Natural killer cell (primary cell): Measurements from ENCODE around the gene PTH2R. TPM values are rescaled to one million over a fixed set of nuclear protein-coding genes. Genes with fewer than 3 reads are reported as not detected.

Source experiments
- ATAC-seq, 3 donors: fragments of 150-1000 bp in 2 of 3; fragments of 200-7000 bp in 1 of 3; cut with Tn5 transposase; 1 replicate in 1 of 3; 2 replicates in 2 of 3; pipeline ENCODE4 v1.10.0; 2021; ENCODE audit warnings: mild to moderate bottlenecking in 2 of 3, moderate library complexity in 2 of 3
- DNase-seq, 2 donors: peaks; one replicate each; pipeline versions ENCODE4 v3.0.0 to v3.0.0-alpha.2; 2013 to 2021; ENCODE audit warnings: mixed read lengths in 1 of 2
- H3K27ac ChIP-seq: one replicate; pipeline ENCODE4 v1.5.1; 2013; ENCODE audit warnings: mild to moderate bottlenecking, low read length
- H3K27me3 ChIP-seq: one replicate; pipeline ENCODE4 v1.6.1; 2013; ENCODE audit warnings: low read length; ENCODE audit not compliant: control insufficient read depth, insufficient read depth
- H3K36me3 ChIP-seq: one replicate; pipeline ENCODE4 v1.6.1; 2013; ENCODE audit warnings: low read length; ENCODE audit not compliant: control insufficient read depth, insufficient read depth
- H3K4me1 ChIP-seq: one replicate; pipeline ENCODE4 v1.6.1; 2013; ENCODE audit warnings: low read length; ENCODE audit not compliant: control insufficient read depth, insufficient read depth
- H3K4me3 ChIP-seq: one replicate; pipeline ENCODE4 v1.5.1; 2013; ENCODE audit warnings: low read length
- H3K9me3 ChIP-seq: one replicate; pipeline ENCODE4 v1.6.1; 2013; ENCODE audit warnings: low read length; ENCODE audit not compliant: control insufficient read depth, insufficient read depth
- H3K27ac Mint-ChIP-seq, 2 donors: one replicate each; pipeline ENCODE4 v1.8.0; 2022; ENCODE audit warnings: mild to moderate bottlenecking in 2 of 2, mixed read lengths in 2 of 2, moderate library complexity in 1 of 2
- H3K27me3 Mint-ChIP-seq, 2 donors: one replicate each; pipeline ENCODE4 v1.8.0; 2022; ENCODE audit warnings: low read depth in 2 of 2, mixed read lengths in 2 of 2
- H3K36me3 Mint-ChIP-seq: one replicate; pipeline ENCODE4 v1.8.0; 2022; ENCODE audit warnings: mixed read lengths
- H3K4me1 Mint-ChIP-seq, 2 donors: one replicate each; pipeline ENCODE4 v1.8.0; 2022; ENCODE audit warnings: mixed read lengths in 2 of 2
- H3K4me3 Mint-ChIP-seq: one replicate; pipeline ENCODE4 v1.8.0; 2022; ENCODE audit warnings: mild to moderate bottlenecking, moderate library complexity, mixed read lengths
- H3K9me3 Mint-ChIP-seq, 2 donors: one replicate each; pipeline ENCODE4 v1.8.0; 2022; ENCODE audit warnings: mixed read lengths in 2 of 2
- CTCF ChIP-seq: fragments of 200-600 bp; IDR thresholded peaks from one replicate; pipeline ENCODE4 v1.8.0; 2022; ENCODE audit warnings: antibody characterized with exemption
- WGBS: methylation state at CpG from one replicate; pipeline ENCODE4 v1.1.7; 2013; ENCODE audit warnings: missing lambda C conversion rate; ENCODE audit not compliant: insufficient coverage; 5-methylcytosine and 5-hydroxymethylcytosine counted together
- intact Hi-C: fragments of 100-400 bp; cut with micrococcal nuclease; formaldehyde crosslinking; loops from one replicate; pipeline ENCODE4 v1.14.2; 2022
- total RNA-seq, 4 donors: library from RNA; stranded (reverse); fragments of 120-200 nt in 1 of 4; gene quantifications; one replicate each; pipeline versions ENCODE4 v1.2.3 to v1.2.4, GENCODE V29; 2013 to 2022

PTH2R gene
- total RNA-seq, 3 donors from 2014 or later (not counting 1 experiment from before 2014, with no cell fraction given) = 0.50 to 0.65 (median 0.61) TPM

DNA sequence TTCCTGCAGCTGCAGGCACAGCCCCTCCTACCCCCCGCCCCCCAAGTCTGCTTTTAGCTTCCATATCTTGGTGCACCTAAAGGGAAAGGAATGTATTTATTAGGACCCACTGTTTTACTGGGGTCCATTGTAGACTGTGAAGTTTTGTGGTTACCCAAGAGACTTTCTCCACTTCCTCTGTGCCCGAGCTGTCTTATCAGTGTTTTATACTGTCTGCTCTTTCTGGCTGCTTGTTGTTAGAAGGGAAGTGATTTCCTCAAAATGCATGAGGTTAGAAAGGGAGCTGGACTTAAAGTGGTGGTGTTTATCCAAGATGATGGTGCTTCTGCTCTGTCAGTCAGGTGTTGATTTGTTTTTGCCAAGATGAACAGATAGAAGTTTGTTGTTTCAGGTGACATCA, 85.0 kb downstream of the PTH2R start:
- no peaks in the 10 kb centered on the region for H3K4me1 Mint-ChIP-seq
- no peak for TF ChIP-seq CTCF
- no peak overlapping the region for H3K4me3 ChIP-seq
- no peaks in the 10 kb centered on the region for H3K27me3 Mint-ChIP-seq
- no peaks in the 10 kb centered on the region for H3K36me3 Mint-ChIP-seq
- no peak overlapping the region for H3K27ac ChIP-seq
- no peak overlapping the region for H3K4me3 Mint-ChIP-seq
- peaks cover 4% of the 10 kb centered on the region for H3K9me3 ChIP-seq
- no peaks in the 10 kb centered on the region for H3K36me3 ChIP-seq
- no peaks in the 10 kb centered on the region for H3K4me1 ChIP-seq
- H3K9me3 Mint-ChIP-seq = no peaks in the 10 kb centered on the region
- H3K27ac Mint-ChIP-seq = no peak overlapping the region
- no peak for ATAC-seq
- DNase-seq = no peak
- no peaks in the 10 kb centered on the region for H3K27me3 ChIP-seq
- WGBS = 8% methylated on average over 1 of the region's 2 CpGs
- intact Hi-C loops = no loop called here

- intact Hi-C loops = no loop called here
- H3K9me3 Mint-ChIP-seq = no peaks in the 10 kb centered on the region
- no peaks in the 10 kb centered on the region for H3K27me3 ChIP-seq
- H3K4me3 ChIP-seq = no peak overlapping the region
- no peaks in the 10 kb centered on the region for H3K4me1 Mint-ChIP-seq
- H3K36me3 ChIP-seq = no peaks in the 10 kb centered on the region
- no peaks in the 10 kb centered on the region for H3K27me3 Mint-ChIP-seq
- no peaks in the 10 kb centered on the region for H3K36me3 Mint-ChIP-seq
- ATAC-seq (no peak), DNase-seq (no peak)
- H3K4me3 Mint-ChIP-seq = no peak overlapping the region
- no peak for TF ChIP-seq CTCF
- H3K27ac Mint-ChIP-seq = no peak overlapping the region
- WGBS = 93% methylated on average over 3 of the region's 3 CpGs
- peaks cover 4% of the 10 kb centered on the region for H3K9me3 ChIP-seq
- H3K4me1 ChIP-seq = no peaks in the 10 kb centered on the region
- H3K27ac ChIP-seq = no peak overlapping the region
Observed at GRCh38 chr2:208492069-208492468, 85.5 kb downstream of the PTH2R start.

- H3K36me3 Mint-ChIP-seq = no peaks in the 10 kb centered on the region
- no peak overlapping the region for H3K4me3 ChIP-seq
- no peaks in the 10 kb centered on the region for H3K4me1 Mint-ChIP-seq
- intact Hi-C loops = no loop called here
- H3K4me1 ChIP-seq = no peaks in the 10 kb centered on the region
- WGBS = 92% methylated on average over 12 of the region's 12 CpGs
- no peak overlapping the region for H3K27ac ChIP-seq
- no peaks in the 10 kb centered on the region for H3K9me3 ChIP-seq
- DNase-seq = no peak
- H3K4me3 Mint-ChIP-seq = no peak overlapping the region
- H3K36me3 ChIP-seq = no peaks in the 10 kb centered on the region
- H3K27me3 Mint-ChIP-seq = no peaks in the 10 kb centered on the region
- H3K9me3 Mint-ChIP-seq = no peaks in the 10 kb centered on the region
- H3K27ac Mint-ChIP-seq = no peak overlapping the region
- TF ChIP-seq CTCF = no peak
- ATAC-seq = peak in 1 of 3 donors; percentile 17
- no peaks in the 10 kb centered on the region for H3K27me3 ChIP-seq
Observed at GRCh38 chr2:208493186-208493585, 86.6 kb downstream of the PTH2R start.

GRCh38 chr2:208496129-208496528, 89.5 kb downstream of the PTH2R start:
- H3K36me3 Mint-ChIP-seq = no peaks in the 10 kb centered on the region
- Histone ChIP-seq H3K36me3 (no peaks in the 10 kb centered on the region), H3K4me3 (no peak overlapping the region), H3K27ac (no peak overlapping the region), H3K9me3 (no peaks in the 10 kb centered on the region), H3K27me3 (no peaks in the 10 kb centered on the region), H3K4me1 (no peaks in the 10 kb centered on the region)
- no peak for TF ChIP-seq CTCF
- no peaks in the 10 kb centered on the region for H3K9me3 Mint-ChIP-seq
- WGBS = 70% methylated on average over 2 of the region's 2 CpGs
- DNase-seq (no peak), ATAC-seq (no peak)
- intact Hi-C loops = no loop called here
- H3K4me1 Mint-ChIP-seq = no peaks in the 10 kb centered on the region
- no peak overlapping the region for H3K4me3 Mint-ChIP-seq
- no peak overlapping the region for H3K27ac Mint-ChIP-seq
- H3K27me3 Mint-ChIP-seq = no peaks in the 10 kb centered on the region
